ENCODE measurements around the gene NOVA2.
"Not testable (repeated sequence)": the region's sequence is repeated elsewhere in the genome, so short reads cannot be mapped to it uniquely, and the experiment has no call there.

Gene NOVA2

GRCh38 chr19:45920458-45920857, 53.2 kb downstream of the NOVA2 start:
- peak in 1 of 5 donors; percentile 61 for DNase-seq

GRCh38 chr19:45919678-45920077, 54.0 kb downstream of the NOVA2 start:
- no peak for DNase-seq

- peak in 1 of 5 donors; percentile 44 for DNase-seq
Observed at GRCh38 chr19:45918721-45919120, 54.9 kb downstream of the NOVA2 start.

- peak in 1 of 5 donors; percentile 83 for DNase-seq
Observed at GRCh38 chr19:45917421-45918091, 56.1 kb downstream of the NOVA2 start.

- DNase-seq, result peak in 1 of 5 donors; percentile 45
Observed at GRCh38 chr19:45913874-45914830, 59.5 kb downstream of the NOVA2 start, which contains the start of gene NANOS2. Gene NANOS2, minus strand, starts transcription at chr19:45914778. Its CDS starts 85 bp downstream, at chr19:45914693.

- no peak for DNase-seq
Observed at GRCh38 chr19:45911291-45911690, 62.4 kb downstream of the NOVA2 start.

- DNase-seq, result no peak
Observed at GRCh38 chr19:45908956-45909355, 64.7 kb downstream of the NOVA2 start.

- DNase-seq, result no peak
Observed at GRCh38 chr19:45906221-45906620, 67.4 kb downstream of the NOVA2 start.

GRCh38 chr19:45905011-45905410, 68.7 kb downstream of the NOVA2 start:
- DNase-seq, result no peak

- peak; percentile 98 to 100 (median 98) for DNase-seq
Observed at GRCh38 chr19:45902651-45903625, 70.7 kb downstream of the NOVA2 start.

- no peak for DNase-seq
Observed at GRCh38 chr19:45901912-45902650, 71.6 kb downstream of the NOVA2 start, which contains the start of gene MYPOP. Gene MYPOP, minus strand, starts transcription at chr19:45902613. Its CDS starts 840 bp downstream, at chr19:45901773.

GRCh38 chr19:45901432-45901911, 72.2 kb downstream of the NOVA2 start:
- DNase-seq, result peak in 2 of 5 donors; percentile 27 to 44

- no peak for DNase-seq
Observed at GRCh38 chr19:45900738-45901431, 72.8 kb downstream of the NOVA2 start.

GRCh38 chr19:45899919-45900589, 73.6 kb downstream of the NOVA2 start:
- no peak for DNase-seq

- no peak for DNase-seq
Observed at GRCh38 chr19:45899253-45899652, 74.4 kb downstream of the NOVA2 start.

GRCh38 chr19:45897261-45897812, 76.3 kb downstream of the NOVA2 start:
- DNase-seq, result no peak

GRCh38 chr19:45895983-45896599, 77.6 kb downstream of the NOVA2 start:
- DNase-seq, result not testable (repeated sequence)

- DNase-seq, result no peak
Observed at GRCh38 chr19:45895519-45895972, 78.1 kb downstream of the NOVA2 start.

GRCh38 chr19:45890877-45891276, 82.8 kb downstream of the NOVA2 start:
- DNase-seq, result no peak

Measured in T-helper 1 cell (primary cell).